NCI-H2081 treated with DMSO at 0.1 percent for 48 hours (cell line): ENCODE data around the gene PCP2.

Experiments
- DNase-seq: peaks from one replicate; lab custom pipeline; 2025; lab: John Stamatoyannopoulos, UW

The PCP2 gene

DNA sequence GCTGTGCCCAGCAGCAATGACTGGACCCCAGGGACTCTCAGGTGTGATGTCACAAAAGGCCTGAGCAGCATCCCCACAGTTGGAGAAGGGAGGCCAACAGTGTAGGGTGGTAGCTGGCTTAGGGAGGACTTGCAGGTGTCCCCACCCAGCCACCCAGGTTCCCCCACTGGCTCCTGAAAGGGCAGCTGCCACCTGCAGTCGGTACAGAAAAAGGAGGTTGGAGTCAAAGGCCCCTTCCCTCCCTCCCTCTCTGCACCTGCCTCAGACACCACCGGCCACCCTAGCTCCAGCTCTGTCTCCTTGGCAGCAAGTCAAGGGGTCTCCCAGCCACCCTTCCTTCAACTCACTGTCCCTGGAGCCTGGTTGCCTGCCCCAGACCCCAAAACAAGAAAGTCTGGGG is at the start of gene PCP2:
Gene PCP2, minus strand, starts transcription at position 22 of the 400 bp plus-strand sequence. CDS start 262 bp downstream, outside the sequence.
- DNase-seq: no peak

- DNase-seq: no peak
Observed at GRCh38 chr19:7682175-7682855, 48.8 kb upstream of the PCP2 start.

DNA sequence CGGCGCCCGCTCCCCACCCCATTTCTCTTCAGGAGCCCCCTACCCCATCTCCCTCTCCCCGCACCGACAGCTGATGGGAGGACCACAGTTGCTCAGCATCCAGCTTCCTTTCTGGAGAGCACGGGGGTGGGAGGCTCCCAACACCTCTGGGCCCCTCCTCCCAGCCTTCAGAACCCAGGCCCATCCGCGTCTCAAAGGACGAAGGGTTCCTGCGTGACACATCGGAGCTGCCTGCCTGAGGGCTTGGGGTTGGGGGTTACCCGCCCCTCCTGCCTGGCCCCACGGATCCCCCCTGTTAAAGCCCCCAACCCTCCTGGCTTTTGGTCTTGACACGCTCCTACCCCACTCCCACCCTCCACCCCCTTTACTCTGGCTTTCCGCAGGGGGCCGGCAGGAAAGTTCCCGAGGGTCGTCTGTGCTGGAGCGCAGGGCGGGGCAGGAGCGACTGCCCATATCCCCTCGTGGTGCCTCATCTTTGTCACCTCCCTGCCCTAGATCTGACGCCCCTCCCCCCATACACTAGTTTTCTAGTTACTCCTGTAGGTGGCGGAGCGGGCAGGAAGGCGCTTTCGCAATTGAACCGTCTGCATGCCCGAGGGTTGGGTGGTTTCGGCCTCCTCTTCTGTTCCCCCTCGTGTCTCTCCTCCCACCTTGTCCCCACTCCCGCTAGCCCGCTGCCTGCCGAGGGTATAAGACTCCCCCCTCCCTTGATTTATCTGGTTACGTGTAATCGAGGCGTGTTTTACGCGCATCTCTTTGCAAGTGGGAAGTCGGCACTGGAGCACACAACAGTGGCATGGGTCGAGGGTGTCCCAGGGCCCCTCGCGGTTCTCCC is 48.0 kb upstream of the PCP2 start:
- no peak for DNase-seq

DNA sequence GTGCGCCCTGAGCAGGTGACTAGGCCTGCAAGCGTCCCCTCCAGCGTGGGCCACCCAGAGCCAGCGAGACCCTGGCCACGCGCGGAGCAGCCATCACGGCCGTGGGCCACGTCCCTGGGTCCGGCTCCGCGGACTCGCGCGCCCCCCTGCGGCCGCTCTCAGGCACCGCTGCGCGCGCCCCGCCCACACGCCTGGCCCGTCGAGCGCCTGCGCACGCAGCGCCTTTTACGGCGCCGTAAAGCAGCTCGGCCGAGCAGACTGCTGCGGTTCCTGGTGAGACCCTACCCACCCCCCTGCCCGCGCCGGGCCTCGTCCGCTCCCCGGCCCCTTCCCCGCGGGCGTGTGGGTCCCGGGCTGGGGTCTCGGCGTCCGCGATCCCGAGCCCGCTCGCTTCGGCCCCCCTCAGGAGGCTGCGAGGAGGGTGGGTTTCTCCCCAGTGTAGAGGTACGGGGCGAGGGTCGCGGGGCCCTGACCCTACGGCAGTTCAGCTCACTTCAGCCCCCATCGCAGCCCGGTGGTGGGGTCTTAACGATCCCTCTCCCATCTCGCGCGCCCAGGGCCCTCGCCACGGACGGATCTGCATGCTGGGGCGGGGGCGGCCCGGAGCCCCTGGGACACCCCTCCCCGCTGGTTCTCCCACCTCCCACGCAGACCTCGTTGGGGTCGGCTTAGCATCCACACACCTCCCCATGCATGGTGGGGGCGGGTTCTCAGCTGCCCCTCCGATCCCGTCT is 47.3 kb upstream of the PCP2 start, which contains the start of gene TRAPPC5:
Gene TRAPPC5, plus strand, starts transcription at position 228 of the 734 bp plus-strand sequence. CDS start 1,421 bp downstream, outside the sequence.
- peak; percentile 30 for DNase-seq

DNA sequence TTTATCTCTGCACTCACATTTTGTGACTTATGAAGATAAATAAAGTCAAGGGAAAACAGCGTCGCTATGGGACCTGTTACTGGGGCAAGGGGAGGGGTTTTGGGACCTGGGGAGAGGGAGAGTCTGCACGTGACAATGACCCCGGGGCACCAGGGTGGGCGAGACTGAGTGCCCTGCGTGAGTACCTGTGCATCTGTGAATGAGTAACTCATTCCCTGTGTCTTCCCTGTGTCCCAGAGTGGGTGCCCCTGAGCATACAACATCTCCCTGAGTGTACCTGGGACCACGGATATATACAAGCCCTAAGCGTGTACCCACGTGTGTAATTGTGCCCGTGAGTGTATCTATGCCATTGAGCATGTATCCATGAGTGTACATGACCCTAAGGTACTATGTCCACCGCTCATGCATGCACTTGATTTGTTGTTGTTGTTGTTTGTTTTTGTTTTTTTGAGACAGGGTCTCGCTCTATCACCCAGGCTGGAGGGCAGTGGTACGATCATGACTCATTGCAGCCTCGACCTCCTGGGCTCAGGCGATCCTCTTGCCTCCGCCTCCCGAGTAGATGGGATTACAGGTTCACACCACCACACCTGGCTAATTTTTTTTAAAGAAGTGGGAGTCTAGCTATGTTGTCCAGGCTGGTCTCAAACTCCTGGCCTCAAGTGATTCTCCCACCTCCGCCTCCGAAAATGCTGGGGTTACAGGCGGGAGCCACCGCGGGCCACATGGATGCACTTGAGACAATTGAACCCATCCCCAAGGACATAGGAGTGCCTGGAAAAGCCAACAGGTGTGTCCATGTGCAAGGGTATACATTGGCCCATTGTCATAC is 46.5 kb upstream of the PCP2 start:
- no peak for DNase-seq

DNA sequence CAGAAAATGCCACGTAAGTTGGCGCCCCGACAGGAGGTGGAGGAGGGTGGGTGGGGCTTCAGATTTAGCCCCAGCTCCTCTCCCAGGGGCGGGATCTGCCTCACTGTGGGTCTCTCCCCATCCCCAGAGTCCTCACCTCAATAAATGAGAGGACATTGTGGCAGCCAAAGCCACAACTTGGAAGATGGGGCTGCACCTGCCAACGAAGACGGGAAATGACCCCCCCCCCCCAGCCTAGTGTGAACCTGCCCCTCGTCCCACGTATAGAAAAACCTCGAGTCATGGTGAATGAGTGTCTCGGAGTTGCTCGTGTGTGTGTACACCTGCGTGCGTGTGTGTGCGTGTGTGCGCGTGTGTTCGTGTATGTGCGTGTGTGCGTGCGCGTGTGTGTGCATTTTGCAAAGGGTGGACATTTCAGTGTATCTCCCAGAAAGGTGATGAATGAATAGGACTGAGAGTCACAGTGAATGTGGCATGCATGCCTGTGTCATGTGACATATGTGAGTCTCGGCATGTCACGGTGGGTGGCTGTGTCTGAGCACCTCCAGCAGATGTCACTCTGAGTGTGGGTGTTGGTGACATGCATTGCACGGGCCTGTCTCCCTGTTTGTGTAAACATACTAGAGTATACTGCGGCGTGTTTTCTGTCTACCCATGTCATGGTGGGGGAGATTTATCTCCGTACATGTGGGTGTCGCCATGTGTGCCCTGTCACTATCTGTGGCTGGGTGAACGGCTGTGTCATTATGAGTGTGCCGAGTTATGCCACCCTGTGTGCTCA is 45.6 kb upstream of the PCP2 start:
- DNase-seq: no peak

DNA sequence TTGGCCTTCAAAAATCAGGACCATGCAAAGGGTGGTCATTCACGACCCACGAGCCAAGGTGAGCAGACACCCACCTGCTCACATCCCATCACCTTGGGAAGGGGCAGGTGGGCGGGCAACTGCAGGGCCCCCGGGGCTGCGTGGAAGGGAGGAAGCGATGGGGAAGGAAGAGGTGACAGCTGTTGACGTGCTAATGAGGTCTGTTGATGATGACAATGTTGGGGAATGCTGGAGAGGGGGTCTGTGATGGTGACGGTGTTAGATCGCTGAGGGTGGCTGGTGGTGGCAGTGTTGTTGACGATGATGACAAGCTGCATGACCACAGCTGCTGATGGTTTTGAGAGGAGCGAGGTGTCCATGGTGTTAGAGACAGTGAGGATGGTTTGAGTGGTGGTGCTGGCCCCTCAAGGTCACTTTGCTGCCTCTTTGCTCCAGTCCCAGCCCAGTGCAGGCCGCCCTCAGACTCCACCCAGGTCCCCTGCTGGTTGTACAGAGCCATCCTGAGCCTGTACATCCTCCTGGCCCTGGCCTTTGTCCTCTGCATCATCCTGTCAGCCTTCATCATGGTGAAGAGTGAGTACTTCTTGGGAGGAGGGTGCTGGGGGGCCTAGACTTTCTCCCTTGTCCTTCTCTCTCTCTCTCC is 44.3 kb upstream of the PCP2 start:
- no peak for DNase-seq

DNA sequence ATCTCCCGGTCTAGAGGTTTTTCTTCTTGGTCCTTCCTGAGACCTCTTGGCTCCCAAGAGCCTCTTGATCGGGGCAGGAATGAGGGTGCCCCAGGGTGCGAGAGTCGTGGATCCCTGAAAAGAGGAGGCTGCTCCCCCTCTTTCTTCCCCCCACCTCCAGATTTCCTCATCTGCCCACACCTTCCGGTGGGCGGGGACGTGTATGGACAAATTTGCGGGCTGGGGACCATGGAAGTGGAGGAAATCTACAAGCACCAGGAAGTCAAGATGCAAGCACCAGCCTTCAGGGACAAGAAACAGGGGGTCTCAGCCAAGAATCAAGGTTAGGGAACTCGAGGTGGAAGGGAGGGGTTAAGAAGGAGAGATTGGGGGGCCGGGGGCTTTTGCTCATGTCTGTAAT is 43.3 kb upstream of the PCP2 start, which contains the start of gene MCEMP1:
Gene MCEMP1, plus strand, starts transcription at position 237 of the 400 bp plus-strand sequence. Its CDS starts 31 bp downstream, at position 268.
- no peak for DNase-seq

DNA sequence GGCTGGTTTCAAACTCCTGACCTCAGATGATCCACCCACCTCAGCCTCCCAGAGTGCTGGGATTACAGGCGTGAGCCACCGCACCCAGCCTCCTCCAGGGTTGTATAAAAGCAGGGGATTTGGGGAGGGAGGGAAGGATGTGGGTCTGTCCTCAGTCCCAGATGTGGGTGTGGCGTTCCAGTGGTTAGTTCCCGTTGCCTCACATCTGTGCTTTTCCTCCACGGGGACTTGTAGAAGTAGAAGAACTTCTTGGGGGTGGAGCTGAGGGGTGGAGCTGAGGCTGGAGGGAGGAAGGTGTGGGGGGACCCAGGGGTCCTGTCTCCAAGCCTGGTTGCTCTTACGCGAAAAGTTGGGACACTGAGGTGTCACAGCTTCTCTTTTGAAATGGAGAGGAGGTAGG is 42.9 kb upstream of the PCP2 start:
- DNase-seq: no peak

DNA sequence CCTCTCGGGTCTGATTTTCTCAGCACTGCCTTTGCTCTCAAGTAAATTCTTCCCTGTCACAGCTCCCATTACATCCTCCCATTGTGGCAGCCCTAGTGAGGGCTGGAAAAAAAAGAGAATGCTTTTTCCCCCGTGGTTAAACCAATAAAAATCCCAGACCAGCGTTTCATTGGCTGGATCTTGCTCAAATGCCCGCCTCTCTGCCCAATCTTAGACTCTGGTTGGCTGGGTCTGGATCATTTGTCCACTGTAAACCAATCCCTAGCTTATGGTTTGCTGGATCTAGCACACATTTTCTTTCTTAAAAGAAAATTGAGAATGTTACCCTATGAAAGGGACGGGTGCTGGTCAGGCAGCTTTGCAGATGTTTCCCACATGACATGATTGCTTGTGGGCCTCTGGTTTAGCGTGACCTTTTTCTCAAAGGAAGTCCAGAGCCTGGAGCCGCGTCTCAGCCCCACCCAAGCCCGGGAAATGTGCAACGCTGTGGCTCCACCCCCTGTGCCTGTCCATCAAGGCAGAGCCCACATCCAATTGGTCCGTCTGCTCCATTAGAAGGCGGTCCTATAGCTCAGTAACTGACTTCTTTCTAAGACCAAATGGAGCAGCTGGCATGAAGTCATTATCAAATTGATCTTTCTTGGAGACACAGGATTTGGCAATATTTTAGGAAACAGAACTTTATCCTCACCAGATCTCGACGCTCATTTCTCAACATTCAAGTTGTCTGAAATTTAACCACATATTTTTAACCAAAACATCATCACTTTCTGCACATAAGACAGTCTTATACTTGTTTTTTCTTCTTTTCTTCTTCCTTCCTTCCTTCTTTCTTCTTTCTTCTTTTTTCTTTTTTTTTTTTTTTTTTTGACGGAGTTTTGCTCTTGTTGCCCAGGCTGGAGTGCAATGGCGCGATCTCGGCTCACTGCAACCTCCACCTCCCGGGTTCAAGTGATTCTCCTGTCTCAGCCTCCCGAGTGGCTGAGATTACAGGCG is 40.8 kb upstream of the PCP2 start:
- DNase-seq: peak; percentile 3

- DNase-seq: no peak
Observed at GRCh38 chr19:7672522-7672921, 39.0 kb upstream of the PCP2 start.

GRCh38 chr19:7670790-7671189 is 37.3 kb upstream of the PCP2 start:
- no peak for DNase-seq

GRCh38 chr19:7670150-7670783 is 36.7 kb upstream of the PCP2 start:
- no peak for DNase-seq

DNA sequence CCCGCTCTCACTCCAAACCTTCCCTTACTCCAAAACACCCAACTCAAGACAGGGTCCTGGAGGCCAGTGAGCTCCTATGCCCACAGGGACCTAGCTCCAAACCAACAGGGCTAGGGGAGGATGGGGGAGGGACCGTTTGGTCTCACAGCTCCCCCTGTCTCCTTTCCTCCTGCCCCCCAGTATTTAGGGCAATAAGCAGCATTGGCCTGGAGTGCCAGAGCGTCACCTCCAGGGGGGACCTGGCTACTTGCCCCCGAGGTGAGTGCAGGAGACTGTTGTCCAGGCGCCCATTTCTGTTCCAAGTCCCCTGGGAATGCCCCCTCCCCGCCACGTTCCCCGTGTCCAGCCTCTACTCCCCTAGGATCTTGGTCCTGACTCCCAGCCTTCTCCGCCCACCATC is 36.1 kb upstream of the PCP2 start:
- no peak for DNase-seq

- DNase-seq: no peak
Observed at GRCh38 chr19:7668842-7669241, 35.3 kb upstream of the PCP2 start, which contains the start of gene RETN. Gene RETN, plus strand, starts transcription at chr19:7669049. Its CDS starts 278 bp downstream, at chr19:7669327.

DNA sequence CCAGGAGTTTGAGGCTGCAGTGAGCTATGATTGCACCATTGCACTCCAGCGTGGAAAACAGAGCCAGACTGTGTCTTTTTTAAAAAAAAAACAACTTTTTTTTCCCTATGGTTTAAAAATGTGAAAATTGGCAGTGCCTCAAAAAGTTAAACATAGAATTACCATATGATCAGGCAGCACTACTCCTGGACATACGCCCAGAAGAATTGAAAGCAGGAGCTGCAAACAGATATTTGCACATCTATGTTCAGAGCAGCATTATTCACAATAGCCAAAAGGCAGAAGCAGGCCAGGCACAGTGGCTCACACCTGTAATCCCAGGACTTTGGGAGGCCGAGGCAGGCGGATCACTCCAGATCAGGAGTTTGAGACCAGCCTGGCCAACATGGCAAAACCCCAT is 31.6 kb upstream of the PCP2 start:
- DNase-seq: no peak

DNA sequence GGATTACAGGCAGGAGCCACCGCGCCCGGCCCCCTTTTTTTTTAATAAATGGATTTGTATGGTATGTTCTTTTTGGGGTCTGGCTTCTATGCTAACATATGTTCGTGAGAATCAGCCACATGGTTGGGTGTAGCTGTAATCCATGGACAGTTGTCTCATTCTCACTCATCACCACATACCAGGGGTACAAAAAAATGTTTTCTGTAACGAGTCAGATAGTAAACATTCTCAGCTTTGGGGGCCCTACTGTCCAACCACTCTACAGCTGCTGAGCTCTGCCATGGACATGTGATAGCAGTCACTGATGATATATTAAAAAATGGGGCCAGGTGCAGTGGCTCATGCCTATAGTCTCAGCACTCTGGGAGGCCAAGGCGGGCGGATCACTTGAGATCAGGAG is 30.2 kb upstream of the PCP2 start:
- no peak for DNase-seq

DNA sequence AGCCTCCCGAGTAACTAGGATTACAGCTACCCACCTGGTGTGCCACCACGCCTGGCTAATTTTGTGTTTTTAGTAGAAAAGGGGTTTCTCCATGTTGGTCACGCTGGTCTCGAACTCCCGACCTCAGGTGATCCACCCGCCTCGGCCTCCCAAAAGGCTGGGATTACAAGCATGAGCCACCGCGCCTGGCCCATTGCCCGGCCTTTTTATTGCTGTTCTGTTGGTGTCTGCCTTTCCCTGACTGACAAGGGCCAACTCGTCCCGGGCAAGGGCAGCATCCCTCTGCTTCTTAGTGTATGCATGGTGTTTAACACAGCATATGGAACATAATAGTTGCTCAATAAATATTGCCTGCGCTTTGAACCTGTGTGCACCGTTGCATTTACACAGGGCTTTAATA is 29.1 kb upstream of the PCP2 start:
- DNase-seq: no peak
